ENCODE measurements around the gene SURF2. TPM values are rescaled to one million over a fixed set of nuclear protein-coding genes. Genes with fewer than 3 reads are reported as not detected.

SURF2 gene
- total RNA-seq, 1 donor: 12.5 TPM

DNA sequence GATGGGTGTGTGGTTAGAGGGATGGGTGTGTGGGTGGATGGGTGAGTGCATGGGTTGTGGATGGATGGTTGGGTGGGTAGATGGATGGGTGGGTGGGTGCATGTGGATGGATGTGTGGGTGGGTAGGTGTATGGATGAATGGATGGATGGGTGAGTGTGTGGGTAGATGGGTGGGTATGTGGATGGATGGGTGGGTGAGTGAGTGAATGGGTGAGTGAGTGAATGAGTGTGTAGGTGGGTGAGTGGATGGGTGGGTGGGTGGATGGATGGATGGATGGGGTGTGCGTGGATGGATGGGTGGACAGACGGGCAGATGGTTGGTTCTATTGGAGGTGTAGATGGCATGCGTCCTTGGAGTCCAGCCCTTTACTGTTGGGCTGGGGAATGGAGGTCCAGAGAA lies 37.0 kb downstream of the SURF2 start:
- DNase-seq (ENCODE audit: low read depth): no peak
- TF ChIP-seq, protein P1, sequence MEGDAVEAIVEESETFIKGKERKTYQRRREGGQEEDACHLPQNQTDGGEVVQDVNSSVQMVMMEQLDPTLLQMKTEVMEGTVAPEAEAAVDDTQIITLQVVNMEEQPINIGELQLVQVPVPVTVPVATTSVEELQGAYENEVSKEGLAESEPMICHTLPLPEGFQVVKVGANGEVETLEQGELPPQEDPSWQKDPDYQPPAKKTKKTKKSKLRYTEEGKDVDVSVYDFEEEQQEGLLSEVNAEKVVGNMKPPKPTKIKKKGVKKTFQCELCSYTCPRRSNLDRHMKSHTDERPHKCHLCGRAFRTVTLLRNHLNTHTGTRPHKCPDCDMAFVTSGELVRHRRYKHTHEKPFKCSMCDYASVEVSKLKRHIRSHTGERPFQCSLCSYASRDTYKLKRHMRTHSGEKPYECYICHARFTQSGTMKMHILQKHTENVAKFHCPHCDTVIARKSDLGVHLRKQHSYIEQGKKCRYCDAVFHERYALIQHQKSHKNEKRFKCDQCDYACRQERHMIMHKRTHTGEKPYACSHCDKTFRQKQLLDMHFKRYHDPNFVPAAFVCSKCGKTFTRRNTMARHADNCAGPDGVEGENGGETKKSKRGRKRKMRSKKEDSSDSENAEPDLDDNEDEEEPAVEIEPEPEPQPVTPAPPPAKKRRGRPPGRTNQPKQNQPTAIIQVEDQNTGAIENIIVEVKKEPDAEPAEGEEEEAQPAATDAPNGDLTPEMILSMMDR (IDR thresholded peaks at IDR 0.05; ENCODE audit: insufficient read depth, low read length): no peak
- H3K4me3 ChIP-seq (ENCODE audit: low read depth, low read length): no peak overlapping the region

DNA sequence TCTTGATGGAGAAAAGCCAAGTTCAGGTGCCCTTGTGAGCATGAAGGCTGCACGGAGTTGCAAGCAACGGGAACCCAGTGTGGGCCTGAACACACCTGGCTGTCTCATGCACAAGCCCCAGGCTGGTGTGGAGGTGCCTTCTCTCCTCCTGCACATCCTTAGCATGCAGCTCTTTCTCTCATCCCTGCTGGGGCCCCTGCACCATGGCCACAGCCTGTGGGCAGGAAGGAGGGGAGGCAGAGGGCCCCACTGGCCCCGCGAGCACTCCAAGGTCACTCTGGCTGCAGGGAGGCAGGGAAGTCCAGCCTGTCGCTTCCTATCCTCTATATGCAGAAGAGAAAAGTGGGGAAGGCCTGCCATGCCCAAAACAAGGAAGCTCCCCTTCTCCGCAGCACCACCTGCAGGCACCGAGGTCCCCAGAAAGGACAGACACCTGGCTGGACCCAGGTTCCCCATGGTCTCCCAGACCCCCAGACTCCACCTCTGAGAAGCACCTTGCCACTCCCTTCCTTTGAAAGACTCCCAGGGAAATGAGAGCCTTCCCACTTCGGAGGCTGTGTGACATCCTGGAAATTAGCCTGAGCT lies 38.4 kb downstream of the SURF2 start:
- TF ChIP-seq, protein P1 (IDR thresholded peaks at IDR 0.05; ENCODE audit: insufficient read depth, low read length): no peak
- no peak overlapping the region for H3K4me3 ChIP-seq (ENCODE audit: low read depth, low read length)
- DNase-seq (ENCODE audit: low read depth): no peak

DNA sequence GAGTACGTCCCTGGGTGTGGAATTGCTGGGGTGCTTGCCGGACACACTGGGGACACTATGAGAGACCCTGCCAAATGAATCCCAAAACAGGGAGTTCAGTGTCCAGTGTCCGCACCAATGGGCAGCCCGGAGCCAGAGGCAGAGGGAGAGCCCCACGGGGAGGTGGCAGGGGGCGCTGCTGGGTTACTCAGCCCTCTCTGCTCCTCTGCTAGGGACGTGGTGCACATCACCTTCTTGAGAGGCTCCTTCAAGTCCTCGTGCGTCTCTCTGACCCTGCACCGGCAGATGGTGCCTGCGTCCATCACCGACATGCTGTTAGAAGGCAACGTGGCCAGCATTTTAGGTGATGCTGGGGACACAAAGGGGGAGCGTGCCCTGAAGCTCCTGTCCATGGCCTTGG lies 40.6 kb downstream of the SURF2 start:
- H3K4me3 ChIP-seq (ENCODE audit: low read depth, low read length): no peak overlapping the region
- TF ChIP-seq, protein P1 (IDR thresholded peaks at IDR 0.05; ENCODE audit: insufficient read depth, low read length): no peak
- DNase-seq (ENCODE audit: low read depth): no peak

DNA sequence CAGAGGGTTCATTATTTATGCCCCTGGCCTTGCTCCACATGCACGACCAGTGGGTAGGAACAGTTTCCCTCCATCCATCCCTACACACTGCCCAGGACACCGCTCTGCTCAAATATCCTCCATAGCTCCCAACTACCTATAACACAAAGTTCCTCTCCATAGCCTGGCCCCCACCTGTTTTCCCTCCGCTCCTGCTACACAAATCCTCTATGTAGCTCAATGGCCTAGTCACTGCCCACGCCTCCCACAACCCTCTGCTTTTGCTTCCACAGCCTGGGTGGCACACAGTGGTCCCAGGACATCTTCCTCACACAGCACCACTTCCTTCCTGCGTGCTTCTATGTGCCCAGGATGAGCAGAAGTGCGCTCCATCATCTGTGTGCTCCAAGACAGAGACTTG lies 41.0 kb downstream of the SURF2 start:
- TF ChIP-seq, protein P1 (IDR thresholded peaks at IDR 0.05; ENCODE audit: insufficient read depth, low read length): no peak
- H3K4me3 ChIP-seq (ENCODE audit: low read depth, low read length): no peak overlapping the region
- no peak for DNase-seq (ENCODE audit: low read depth)

DNA sequence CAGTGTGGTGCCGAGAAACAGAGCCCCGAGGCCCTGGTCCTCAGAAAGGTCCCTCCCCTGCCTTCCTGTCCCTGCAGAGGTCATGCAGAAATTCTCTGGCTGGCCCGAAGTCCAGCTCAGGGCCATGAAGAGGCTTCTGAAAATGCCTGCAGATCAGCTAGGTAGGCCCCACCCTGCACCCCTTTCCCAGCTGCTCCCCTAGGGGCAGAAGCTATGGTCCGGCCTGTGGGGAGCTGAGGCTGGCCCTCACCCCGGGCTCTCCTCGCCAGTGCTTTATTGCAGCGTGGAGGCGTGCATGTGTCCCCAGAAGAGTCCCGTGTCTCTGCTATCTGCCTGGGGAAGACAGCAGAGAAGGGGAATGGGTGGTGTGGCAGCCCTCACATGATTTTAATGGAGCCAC lies 41.5 kb downstream of the SURF2 start:
- no peak for DNase-seq (ENCODE audit: low read depth)
- TF ChIP-seq, protein P1 (IDR thresholded peaks at IDR 0.05; ENCODE audit: insufficient read depth, low read length): no peak

DNA sequence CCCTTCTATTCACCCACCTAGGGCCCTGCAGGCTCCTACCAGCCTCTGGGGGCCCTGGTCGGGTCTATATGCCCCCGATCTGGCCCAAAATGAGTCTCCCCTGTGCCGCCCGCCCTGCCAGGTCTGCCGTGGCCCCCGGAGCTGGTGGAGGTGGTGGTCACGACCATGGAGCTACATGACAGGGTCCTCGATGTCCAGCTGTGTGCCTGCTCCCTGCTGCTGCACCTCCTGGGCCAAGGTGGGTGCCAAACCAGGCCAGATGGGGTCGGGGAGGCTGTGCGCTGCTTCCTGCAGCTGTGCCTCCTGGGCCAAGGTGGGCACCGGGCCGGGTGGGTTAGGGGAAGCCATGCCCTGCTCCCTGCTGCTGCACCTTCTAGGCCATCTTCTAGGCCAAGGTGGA lies 43.9 kb downstream of the SURF2 start:
- no peak for DNase-seq (ENCODE audit: low read depth)
- H3K4me3 ChIP-seq (ENCODE audit: low read depth, low read length): no peak overlapping the region
- TF ChIP-seq, protein P1 (IDR thresholded peaks at IDR 0.05; ENCODE audit: insufficient read depth, low read length): no peak

More for the DNA sequence above, 41.5 kb downstream of the SURF2 start:
- no peak overlapping the region for H3K4me3 ChIP-seq (ENCODE audit: low read depth, low read length)

DNA sequence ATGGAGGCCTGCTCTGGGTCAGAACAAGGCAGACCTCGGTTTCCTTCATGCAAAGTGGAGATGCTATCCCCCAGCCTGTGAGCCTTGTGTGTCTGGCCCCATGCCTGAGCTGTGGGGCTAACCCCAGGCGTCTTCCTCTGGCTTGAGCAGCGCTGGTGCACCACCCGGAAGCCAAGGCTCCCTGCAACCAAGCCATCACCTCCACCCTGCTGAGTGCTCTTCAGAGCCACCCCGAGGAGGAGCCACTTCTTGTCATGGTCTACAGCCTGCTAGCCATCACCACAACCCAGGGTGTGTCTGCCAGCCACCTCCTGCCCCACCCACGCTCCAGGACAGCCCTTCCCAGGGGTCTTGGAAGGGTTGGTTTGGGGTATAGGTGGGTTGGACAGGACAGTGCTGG lies 45.2 kb downstream of the SURF2 start:
- no peak for DNase-seq (ENCODE audit: low read depth)
- H3K4me3 ChIP-seq (ENCODE audit: low read depth, low read length): no peak overlapping the region
- TF ChIP-seq, protein P1 (IDR thresholded peaks at IDR 0.05; ENCODE audit: insufficient read depth, low read length): no peak
